A549 (cell line): ENCODE measurements around the gene PAXIP1.

Experiments
- HOXB5 ChIP-seq: fragments of 250-450 bp; sonication (Bioruptor Pico); IDR thresholded peaks from 2 replicates; pipeline ENCODE4 v1.5.0; 2020; ENCODE audit warnings: mild to moderate bottlenecking, moderate library complexity
- JUN ChIP-seq, 2 experiments: fragments of >200 bp; sonication (Bioruptor Twin); formaldehyde crosslinking; IDR thresholded peaks; 2 replicates in 1 of 2; 3 replicates in 1 of 2; pipeline ENCODE4 v1.6.1; 2016 to 2017
- NFE2L2 ChIP-seq: fragments of 150-350 bp; conservative IDR thresholded peaks from 2 replicates; pipeline ENCODE4 v1.6.1; 2014; ENCODE audit warnings: low read length
- POLR2A ChIP-seq: IDR thresholded peaks from 2 replicates; pipeline ENCODE4 v1.6.1; 2012; ENCODE audit warnings: mild to moderate bottlenecking, low read length
- TF ChIP-seq, protein P1 (sequence below): fragments of >200 bp; sonication (Bioruptor Twin); formaldehyde crosslinking; IDR thresholded peaks from 3 replicates; pipeline ENCODE4 v1.5.1; 2016

DNA sequence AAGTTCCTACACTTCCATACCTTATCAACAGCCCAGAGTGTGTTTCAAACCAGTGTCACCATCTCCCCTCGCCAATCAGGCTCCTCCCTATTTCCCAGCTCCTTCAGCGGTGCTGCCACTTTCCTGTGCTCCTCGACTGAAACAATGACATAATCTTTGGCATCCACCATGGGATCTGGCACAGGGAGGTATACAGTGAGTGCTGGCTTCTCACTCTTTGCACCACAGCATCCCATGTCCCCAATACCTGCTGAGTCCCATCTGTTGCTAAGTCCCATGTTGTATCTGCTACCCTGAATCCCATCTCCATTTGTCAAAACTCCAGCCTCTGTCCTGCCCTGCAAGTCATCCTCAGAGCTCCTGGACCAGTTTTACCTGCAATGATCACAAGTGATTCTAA, 15.4 kb downstream of the PAXIP1 start:
- TF ChIP-seq HOXB5 (no peak), NFE2L2 (no peak), JUN (IDR thresholded peaks at IDR 0.05) (no peak), POLR2A (no peak)
- TF ChIP-seq, protein P1, sequence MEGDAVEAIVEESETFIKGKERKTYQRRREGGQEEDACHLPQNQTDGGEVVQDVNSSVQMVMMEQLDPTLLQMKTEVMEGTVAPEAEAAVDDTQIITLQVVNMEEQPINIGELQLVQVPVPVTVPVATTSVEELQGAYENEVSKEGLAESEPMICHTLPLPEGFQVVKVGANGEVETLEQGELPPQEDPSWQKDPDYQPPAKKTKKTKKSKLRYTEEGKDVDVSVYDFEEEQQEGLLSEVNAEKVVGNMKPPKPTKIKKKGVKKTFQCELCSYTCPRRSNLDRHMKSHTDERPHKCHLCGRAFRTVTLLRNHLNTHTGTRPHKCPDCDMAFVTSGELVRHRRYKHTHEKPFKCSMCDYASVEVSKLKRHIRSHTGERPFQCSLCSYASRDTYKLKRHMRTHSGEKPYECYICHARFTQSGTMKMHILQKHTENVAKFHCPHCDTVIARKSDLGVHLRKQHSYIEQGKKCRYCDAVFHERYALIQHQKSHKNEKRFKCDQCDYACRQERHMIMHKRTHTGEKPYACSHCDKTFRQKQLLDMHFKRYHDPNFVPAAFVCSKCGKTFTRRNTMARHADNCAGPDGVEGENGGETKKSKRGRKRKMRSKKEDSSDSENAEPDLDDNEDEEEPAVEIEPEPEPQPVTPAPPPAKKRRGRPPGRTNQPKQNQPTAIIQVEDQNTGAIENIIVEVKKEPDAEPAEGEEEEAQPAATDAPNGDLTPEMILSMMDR: no peak
